ENCODE results near the gene ERMARD. TPM values are rescaled to one million over a fixed set of nuclear protein-coding genes. Genes with fewer than 3 reads are reported as not detected.

Gene ERMARD
- polyA plus RNA-seq, 1 experiment = 26.8 TPM

- ChIA-PET POLR2A (no interaction called here), CTCF (no interaction called here)
- H3K4me3 ChIP-seq (ENCODE audit: low read depth, low read length) = no peak overlapping the region
- H3K27ac ChIP-seq (ENCODE audit: low read depth, low read length) = no peak overlapping the region
- no peaks in the 10 kb centered on the region for H3K27me3 ChIP-seq (ENCODE audit: control insufficient read depth, insufficient read depth, low read length)
- DNase-seq (ENCODE audit: low read depth, low spot score) = no peak
- no peak for TF ChIP-seq CTCF (IDR thresholded peaks at IDR 0.05; ENCODE audit: low read depth, low read length)
- H3K9me3 ChIP-seq (ENCODE audit: control insufficient read depth, insufficient read depth, low read length) = no peaks in the 10 kb centered on the region
Measured at GRCh38 chr6:169746556-169746955, 4.9 kb upstream of the ERMARD start.

DNA sequence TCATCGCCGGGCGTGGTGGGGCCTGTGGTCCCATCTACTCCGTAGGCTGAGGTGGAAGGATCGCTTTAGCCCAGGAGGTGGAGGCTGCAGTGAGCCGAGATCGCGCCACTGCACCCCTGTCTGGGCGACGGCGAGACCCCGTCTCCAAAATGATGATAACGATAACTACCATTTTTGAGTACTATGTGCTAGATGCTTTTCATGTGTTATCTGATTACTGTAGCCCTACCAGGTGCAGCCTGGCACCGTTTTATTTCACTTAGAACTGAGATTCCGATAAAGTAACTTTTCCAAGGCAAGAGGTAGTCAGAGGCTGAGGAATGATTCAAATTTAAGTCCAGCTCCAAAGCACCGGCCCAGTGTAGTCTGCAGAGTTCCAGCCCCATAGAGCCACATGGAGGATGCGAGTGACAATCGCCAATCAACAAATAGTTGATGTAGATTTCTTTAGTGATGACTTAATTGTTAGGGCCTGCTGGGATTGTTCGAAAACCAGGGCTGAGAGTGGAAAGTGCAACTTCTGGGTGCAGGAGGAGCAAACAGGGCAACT is 727 bp downstream of the ERMARD start:
- H3K9me3 ChIP-seq (ENCODE audit: control insufficient read depth, insufficient read depth, low read length) = no peaks in the 10 kb centered on the region
- CTCF ChIA-PET = interaction anchor here (0.6 to 1.5 kb wide), 5 partner anchors 11 to 778 kb away, joined by 3 to 4 read pairs (median 3); no protein-coding TSS in a partner anchor
- POLR2A ChIA-PET = interaction anchor here (0.8 to 1.3 kb wide), 7 partner anchors 10 to 222 kb away, joined by 3 to 6 read pairs (median 3); partner anchors contain the start of genes C6orf120 and WDR27
- no peak for DNase-seq (ENCODE audit: low read depth, low spot score)
- H3K27me3 ChIP-seq (ENCODE audit: control insufficient read depth, insufficient read depth, low read length) = no peaks in the 10 kb centered on the region
- TF ChIP-seq CTCF (IDR thresholded peaks at IDR 0.05; ENCODE audit: low read depth, low read length) = no peak
- H3K4me3 ChIP-seq (ENCODE audit: low read depth, low read length) = peak overlapping the region; percentile 79
- H3K27ac ChIP-seq (ENCODE audit: low read depth, low read length) = peak overlapping the region; percentile 89

DNA sequence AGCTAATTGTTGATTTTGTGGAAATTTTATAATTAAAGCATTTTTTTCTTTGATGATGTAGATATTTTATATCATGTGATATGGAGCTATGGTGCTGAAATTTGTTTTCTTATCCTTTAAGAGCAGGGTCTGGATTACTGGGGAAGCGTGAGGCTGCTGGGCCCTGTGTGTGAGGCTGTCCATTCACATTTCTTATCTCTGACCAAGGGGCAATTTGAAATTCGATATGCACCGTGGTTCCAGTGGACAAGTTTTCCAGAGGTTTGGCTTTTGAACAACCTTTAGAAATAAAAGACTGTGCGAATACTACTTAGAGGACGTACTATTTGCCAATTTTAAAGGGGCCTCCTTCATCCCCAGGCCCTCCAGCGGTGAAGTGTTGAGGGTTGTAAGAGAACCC is 3.7 kb downstream of the ERMARD start:
- Histone ChIP-seq H3K9me3 (ENCODE audit: control insufficient read depth, insufficient read depth, low read length) (no peaks in the 10 kb centered on the region), H3K27me3 (ENCODE audit: control insufficient read depth, insufficient read depth, low read length) (no peaks in the 10 kb centered on the region), H3K4me3 (ENCODE audit: low read depth, low read length) (no peak overlapping the region), H3K27ac (ENCODE audit: low read depth, low read length) (no peak overlapping the region)
- DNase-seq (ENCODE audit: low read depth, low spot score) = no peak
- ChIA-PET CTCF (interaction anchor here (0.6 to 1.0 kb wide), 2 partner anchors 35 to 42 kb away, joined by 4 to 6 read pairs; no protein-coding TSS in a partner anchor), POLR2A (no interaction called here)
- no peak for TF ChIP-seq CTCF (IDR thresholded peaks at IDR 0.05; ENCODE audit: low read depth, low read length)

GRCh38 chr6:169763308-169763707 is 11.9 kb downstream of the ERMARD start:
- CTCF ChIA-PET = interaction anchor here (0.7 kb wide), 1 partner anchor 28 kb away, joined by 3 read pairs; no protein-coding TSS in a partner anchor
- H3K9me3 ChIP-seq (ENCODE audit: control insufficient read depth, insufficient read depth, low read length) = no peaks in the 10 kb centered on the region

More at GRCh38 chr6:169763308-169763707, 11.9 kb downstream of the ERMARD start:
- Histone ChIP-seq H3K27me3 (ENCODE audit: control insufficient read depth, insufficient read depth, low read length) (no peaks in the 10 kb centered on the region), H3K27ac (ENCODE audit: low read depth, low read length) (no peak overlapping the region), H3K4me3 (ENCODE audit: low read depth, low read length) (no peak overlapping the region)
- POLR2A ChIA-PET = interaction anchor here (0.9 kb wide), 1 partner anchor 21 kb away, joined by 4 read pairs; no protein-coding TSS in a partner anchor
- TF ChIP-seq CTCF (IDR thresholded peaks at IDR 0.05; ENCODE audit: low read depth, low read length) = no peak
- no peak for DNase-seq (ENCODE audit: low read depth, low spot score)

All from AG04450 (cell line).